Neuronal stem cell (in vitro differentiated cells): ENCODE measurements around the gene SYNGR2.

ENCODE experiments used
- DNase-seq: peaks from one replicate; pipeline ENCODE4 v3.0.0-alpha.2; 2013; ENCODE audit warnings: low spot score
- H2AFZ ChIP-seq: one replicate; pipeline ENCODE4 v1.6.1; 2013; ENCODE audit warnings: mild to moderate bottlenecking, low read length, inconsistent platforms
- H2AK5ac ChIP-seq: 2 replicates; pipeline ENCODE4 v1.6.1; 2013; ENCODE audit warnings: low read depth, mild to moderate bottlenecking, inconsistent platforms, low read length, moderate library complexity, mixed read lengths
- H2BK120ac ChIP-seq: 2 replicates; pipeline ENCODE4 v1.6.1; 2013; ENCODE audit warnings: low read depth, mild to moderate bottlenecking, inconsistent platforms, low read length, moderate library complexity, mixed read lengths
- H2BK12ac ChIP-seq: one replicate; pipeline ENCODE4 v1.6.1; 2013; ENCODE audit warnings: low read length, inconsistent platforms
- H2BK15ac ChIP-seq: 2 replicates; pipeline ENCODE4 v1.6.1; 2013; ENCODE audit warnings: mild to moderate bottlenecking, low read length, inconsistent platforms, mixed read lengths
- H2BK5ac ChIP-seq: one replicate; pipeline ENCODE4 v1.6.1; 2013; ENCODE audit warnings: inconsistent platforms, mild to moderate bottlenecking, low read length, moderate library complexity
- H3K14ac ChIP-seq: one replicate; pipeline ENCODE4 v1.6.1; 2013; ENCODE audit warnings: low read length, inconsistent platforms
- H3K18ac ChIP-seq: 2 replicates; pipeline ENCODE4 v1.6.1; 2013; ENCODE audit warnings: low read length, inconsistent platforms
- H3K23ac ChIP-seq: 2 replicates; pipeline ENCODE4 v1.6.1; 2013; ENCODE audit warnings: low read depth, mild to moderate bottlenecking, mixed read lengths, low read length, inconsistent platforms; ENCODE audit not compliant: poor library complexity
- H3K27ac ChIP-seq: replicated peaks from 3 replicates; pipeline ENCODE4 v1.5.1; 2013; ENCODE audit warnings: low read length, inconsistent platforms
- H3K27me3 ChIP-seq, 3 experiments: 2 replicates each; pipeline ENCODE4 v1.6.1; 2013; ENCODE audit warnings: low read length in 3 of 3, mild to moderate bottlenecking in 2 of 3, inconsistent platforms in 1 of 3, low read depth in 1 of 3, mixed read lengths in 1 of 3, moderate library complexity in 1 of 3; ENCODE audit not compliant: control insufficient read depth in 3 of 3, insufficient read depth in 3 of 3
- H3K36me3 ChIP-seq, 2 donors: replicated peaks in 1 of 2; 2 replicates each; pipeline ENCODE4 v1.6.1; 2013; ENCODE audit warnings: low read length in 2 of 2; ENCODE audit not compliant: control insufficient read depth in 2 of 2, insufficient read depth in 2 of 2
- H3K4ac ChIP-seq: 2 replicates; pipeline ENCODE4 v1.6.1; 2013; ENCODE audit warnings: inconsistent platforms, mild to moderate bottlenecking, low read length, moderate library complexity
- H3K4me1 ChIP-seq, 2 donors: 1 replicate in 1 of 2; 2 replicates in 1 of 2; pipeline ENCODE4 v1.6.1; 2013; ENCODE audit warnings: low read length in 2 of 2, low read depth in 1 of 2; ENCODE audit not compliant: control insufficient read depth in 2 of 2, insufficient read depth in 1 of 2
- H3K4me2 ChIP-seq: one replicate; pipeline ENCODE4 v1.6.1; 2013; ENCODE audit warnings: mild to moderate bottlenecking, low read length, inconsistent platforms; ENCODE audit not compliant: insufficient read depth, poor library complexity, severe bottlenecking
- H3K4me3 ChIP-seq, 2 donors: 2 replicates each; pipeline ENCODE4 v1.5.1; 2013; ENCODE audit warnings: low read length in 2 of 2, mild to moderate bottlenecking in 2 of 2, inconsistent platforms in 1 of 2, moderate library complexity in 1 of 2
- H3K79me1 ChIP-seq: one replicate; pipeline ENCODE4 v1.6.1; 2013; ENCODE audit warnings: low read depth, mild to moderate bottlenecking, inconsistent platforms, low read length, moderate library complexity
- H3K9ac ChIP-seq: one replicate; pipeline ENCODE4 v1.6.1; 2013; ENCODE audit warnings: mild to moderate bottlenecking, low read depth, low read length, inconsistent platforms; ENCODE audit not compliant: poor library complexity
- H3K9me3 ChIP-seq, 2 donors: replicated peaks in 1 of 2; 2 replicates each; pipeline versions ENCODE3 to v1.6.1; 2013; ENCODE audit warnings: low read length in 2 of 2, mild to moderate bottlenecking in 2 of 2, inconsistent platforms in 1 of 2, low read depth in 1 of 2, mixed read lengths in 1 of 2, moderate library complexity in 1 of 2; ENCODE audit not compliant: control insufficient read depth in 2 of 2, insufficient read depth in 1 of 2
- H4K8ac ChIP-seq: one replicate; pipeline ENCODE4 v1.6.1; 2013; ENCODE audit warnings: low read depth, mild to moderate bottlenecking, inconsistent platforms, low read length, moderate library complexity
- H4K91ac ChIP-seq: one replicate; pipeline ENCODE4 v1.6.1; 2013; ENCODE audit warnings: low read length, low read depth, mild to moderate bottlenecking, inconsistent platforms; ENCODE audit not compliant: poor library complexity
- WGBS, 2 donors: extraction: QIAGEN DNeasy Blood & Tissue Kit; methylation state at CpG; one replicate each; pipeline ENCODE4 v1.1.7; 2013; ENCODE audit warnings: missing lambda C conversion rate in 2 of 2, mixed read lengths in 1 of 2; ENCODE audit not compliant: insufficient read length in 2 of 2, insufficient replicate concordance in 1 of 2; ENCODE audit errors: extremely low coverage in 2 of 2; 5-methylcytosine and 5-hydroxymethylcytosine counted together

The SYNGR2 gene

GRCh38 chr17:78210111-78210510 lies 41.7 kb downstream of the SYNGR2 start:
- Histone ChIP-seq H2BK5ac (no peak overlapping the region), H2BK120ac (no peak overlapping the region), H2AK5ac (no peak overlapping the region), H3K9me3 (peaks cover 0 to 2% of the 10 kb centered on the region in 2 donors), H3K23ac (no peak overlapping the region), H3K4ac (no peak overlapping the region), H3K27ac (no peak overlapping the region), H4K8ac (no peak overlapping the region), H4K91ac (no peak overlapping the region), H3K18ac (no peak overlapping the region), H3K4me3 (no peak overlapping the region), H3K4me1 (peaks cover 1 to 5% of the 10 kb centered on the region in 2 donors), H2BK15ac (no peak overlapping the region), H3K4me2 (no peak overlapping the region), H3K9ac (peak overlapping the region; percentile 77), H3K27me3 (peaks cover 0 to 2% (median 0%) of the 10 kb centered on the region in 3 experiments), H3K36me3 (peaks cover 5 to 20% of the 10 kb centered on the region in 2 donors), H2AFZ (no peak overlapping the region), H3K14ac (no peak overlapping the region), H3K79me1 (peaks cover 5% of the 10 kb centered on the region), H2BK12ac (no peak overlapping the region)
- DNase-seq: no peak
- WGBS, 2 donors: no CpG with 5 or more reads among the region's 10 CpGs

- Histone ChIP-seq H4K91ac (no peak overlapping the region), H3K4me2 (no peak overlapping the region), H2AK5ac (no peak overlapping the region), H3K36me3 (peaks cover 3 to 18% of the 10 kb centered on the region in 2 donors), H3K23ac (peak overlapping the region; percentile 67), H3K4me1 (peaks cover 1 to 5% of the 10 kb centered on the region in 2 donors), H2AFZ (no peak overlapping the region), H2BK15ac (no peak overlapping the region), H3K9me3 (peaks cover 0 to 2% of the 10 kb centered on the region in 2 donors), H3K14ac (peak overlapping the region; percentile 56), H2BK120ac (no peak overlapping the region), H3K4ac (no peak overlapping the region), H3K4me3 (no peak overlapping the region), H3K27me3 (peaks cover 0 to 2% (median 0%) of the 10 kb centered on the region in 3 experiments), H4K8ac (no peak overlapping the region), H3K27ac (no peak overlapping the region), H2BK12ac (no peak overlapping the region), H2BK5ac (no peak overlapping the region), H3K18ac (no peak overlapping the region), H3K9ac (no peak overlapping the region), H3K79me1 (peaks cover 5% of the 10 kb centered on the region)
- DNase-seq: no peak
- no CpG with 5 or more reads among the region's 11 CpGs for WGBS, 2 donors
These were observed 42.7 kb downstream of the SYNGR2 start for GRCh38 chr17:78211032-78211431.

- H3K23ac ChIP-seq: peak within 1 kb of the TSS; percentile 89
- H3K4me3 ChIP-seq: peak within 1 kb of the TSS; percentile 95 to 100
- H3K4me1 ChIP-seq: peaks cover 3 to 5% of the 10 kb centered on the region in 2 donors
- peak within 1 kb of the TSS; percentile 91 for H3K9ac ChIP-seq
- no peaks in the 10 kb centered on the region for H3K9me3 ChIP-seq
- H2BK15ac ChIP-seq: no peak within 1 kb of the TSS
- peaks cover 13 to 32% of the 10 kb centered on the region in 2 donors for H3K36me3 ChIP-seq
- peaks cover 0 to 2% (median 0%) of the 10 kb centered on the region in 3 experiments for H3K27me3 ChIP-seq
- peak within 1 kb of the TSS; percentile 25 for H3K14ac ChIP-seq
- peak within 1 kb of the TSS; percentile 95 for H3K4me2 ChIP-seq
- peak within 1 kb of the TSS; percentile 40 for H2AK5ac ChIP-seq
- peak within 1 kb of the TSS; percentile 50 for H3K27ac ChIP-seq
- H2AFZ ChIP-seq: peak within 1 kb of the TSS; percentile 86
- no peak within 1 kb of the TSS for H2BK12ac ChIP-seq
- peak within 1 kb of the TSS; percentile 85 for H2BK5ac ChIP-seq
- H4K91ac ChIP-seq: peak within 1 kb of the TSS; percentile 45
- H2BK120ac ChIP-seq: peak within 1 kb of the TSS; percentile 63
- H4K8ac ChIP-seq: no peak within 1 kb of the TSS
- WGBS, 2 donors: no CpG with 5 or more reads among the region's 60 CpGs
- H3K79me1 ChIP-seq: peaks cover 8% of the 10 kb centered on the region
- peak within 1 kb of the TSS; percentile 96 for H3K18ac ChIP-seq
- peak; percentile 84 for DNase-seq
- no peak within 1 kb of the TSS for H3K4ac ChIP-seq
These were observed 45.8 kb downstream of the SYNGR2 start, which contains the start of gene BIRC5 for GRCh38 chr17:78214016-78214705. BIRC5 (plus strand) TSS chr17:78214253; CDS start chr17:78214317, 64 bp downstream.

GRCh38 chr17:78214706-78215061 lies 46.3 kb downstream of the SYNGR2 start:
- Histone ChIP-seq H3K4me3 (peak overlapping the region; percentile 95 to 100), H3K23ac (no peak overlapping the region), H4K8ac (no peak overlapping the region), H2BK5ac (peak overlapping the region; percentile 85), H2BK120ac (no peak overlapping the region), H2BK12ac (no peak overlapping the region), H3K79me1 (peaks cover 9% of the 10 kb centered on the region), H3K27me3 (peaks cover 0 to 2% (median 0%) of the 10 kb centered on the region in 3 experiments), H3K18ac (peak overlapping the region; percentile 96), H3K14ac (peak overlapping the region; percentile 25), H2BK15ac (no peak overlapping the region), H3K4me2 (peak overlapping the region; percentile 95), H3K4me1 (peaks cover 3 to 5% of the 10 kb centered on the region in 2 donors), H3K27ac (peak overlapping the region; percentile 50), H2AFZ (peak overlapping the region; percentile 86), H3K36me3 (peaks cover 17 to 37% of the 10 kb centered on the region in 2 donors), H3K4ac (no peak overlapping the region), H3K9me3 (peaks cover 0 to 2% of the 10 kb centered on the region in 2 donors), H2AK5ac (peak overlapping the region; percentile 35), H4K91ac (peak overlapping the region; percentile 45), H3K9ac (peak overlapping the region; percentile 91)
- no peak for DNase-seq
- WGBS, 2 donors: no CpG with 5 or more reads among the region's 5 CpGs
